PFSK-1 (cell line): ENCODE results near the gene UGT8.

Source experiments
- FOXP2 ChIP-seq: optimal IDR thresholded peaks from 2 replicates; pipeline ENCODE3; 2011; ENCODE audit warnings: borderline replicate concordance, control low read depth, inconsistent platforms; ENCODE audit not compliant: insufficient read depth; ENCODE audit errors: extremely low read length, extremely low read depth
- POLR2AphosphoS5 ChIP-seq: IDR thresholded peaks from 2 replicates; pipeline ENCODE4 v1.6.1; 2012; ENCODE audit warnings: low read depth, mild to moderate bottlenecking, control low read depth, low read length, moderate library complexity
- SIN3A ChIP-seq: IDR thresholded peaks from 2 replicates; pipeline ENCODE4 v1.6.1; 2012; ENCODE audit warnings: mild to moderate bottlenecking, low read length, moderate library complexity, borderline replicate concordance; ENCODE audit not compliant: insufficient read depth
- TAF1 ChIP-seq: IDR thresholded peaks from 2 replicates; pipeline ENCODE4 v1.6.1; 2012; ENCODE audit warnings: low read length, control low read depth, borderline replicate concordance; ENCODE audit not compliant: insufficient read depth
- TF ChIP-seq, protein P1 (sequence below), 2 experiments: IDR thresholded peaks; 2 replicates each; pipeline versions ENCODE4 v1.6.1 to v1.8.0; 2011 to 2012; ENCODE audit warnings: low read depth in 2 of 2, low read length in 2 of 2, control low read depth in 1 of 2, inconsistent platforms in 1 of 2, mild to moderate bottlenecking in 1 of 2, moderate library complexity in 1 of 2; ENCODE audit not compliant: insufficient read depth in 1 of 2

Gene UGT8

DNA sequence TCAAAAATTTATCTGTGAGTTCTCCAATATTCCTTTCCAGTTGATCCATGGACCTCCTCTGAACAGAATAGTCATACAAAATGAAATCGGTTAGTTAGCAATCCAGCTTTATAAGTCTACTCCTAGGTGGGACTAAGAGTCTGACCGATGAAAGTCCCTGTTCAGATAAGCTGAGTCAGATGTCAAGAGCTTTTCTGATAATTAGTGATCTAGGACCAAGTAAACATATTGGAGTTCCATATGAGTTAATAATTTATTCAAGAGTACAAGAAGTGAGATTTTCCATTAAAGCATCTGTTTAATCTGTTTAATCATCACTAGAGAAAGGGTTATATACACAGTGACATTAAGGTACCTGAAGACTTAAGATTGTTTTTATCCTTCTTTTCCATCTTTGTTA is 74.7 kb downstream of the UGT8 start:
- TF ChIP-seq POLR2AphosphoS5 (no peak), FOXP2 (no peak), TAF1 (no peak), SIN3A (no peak)
- TF ChIP-seq, protein P1, sequence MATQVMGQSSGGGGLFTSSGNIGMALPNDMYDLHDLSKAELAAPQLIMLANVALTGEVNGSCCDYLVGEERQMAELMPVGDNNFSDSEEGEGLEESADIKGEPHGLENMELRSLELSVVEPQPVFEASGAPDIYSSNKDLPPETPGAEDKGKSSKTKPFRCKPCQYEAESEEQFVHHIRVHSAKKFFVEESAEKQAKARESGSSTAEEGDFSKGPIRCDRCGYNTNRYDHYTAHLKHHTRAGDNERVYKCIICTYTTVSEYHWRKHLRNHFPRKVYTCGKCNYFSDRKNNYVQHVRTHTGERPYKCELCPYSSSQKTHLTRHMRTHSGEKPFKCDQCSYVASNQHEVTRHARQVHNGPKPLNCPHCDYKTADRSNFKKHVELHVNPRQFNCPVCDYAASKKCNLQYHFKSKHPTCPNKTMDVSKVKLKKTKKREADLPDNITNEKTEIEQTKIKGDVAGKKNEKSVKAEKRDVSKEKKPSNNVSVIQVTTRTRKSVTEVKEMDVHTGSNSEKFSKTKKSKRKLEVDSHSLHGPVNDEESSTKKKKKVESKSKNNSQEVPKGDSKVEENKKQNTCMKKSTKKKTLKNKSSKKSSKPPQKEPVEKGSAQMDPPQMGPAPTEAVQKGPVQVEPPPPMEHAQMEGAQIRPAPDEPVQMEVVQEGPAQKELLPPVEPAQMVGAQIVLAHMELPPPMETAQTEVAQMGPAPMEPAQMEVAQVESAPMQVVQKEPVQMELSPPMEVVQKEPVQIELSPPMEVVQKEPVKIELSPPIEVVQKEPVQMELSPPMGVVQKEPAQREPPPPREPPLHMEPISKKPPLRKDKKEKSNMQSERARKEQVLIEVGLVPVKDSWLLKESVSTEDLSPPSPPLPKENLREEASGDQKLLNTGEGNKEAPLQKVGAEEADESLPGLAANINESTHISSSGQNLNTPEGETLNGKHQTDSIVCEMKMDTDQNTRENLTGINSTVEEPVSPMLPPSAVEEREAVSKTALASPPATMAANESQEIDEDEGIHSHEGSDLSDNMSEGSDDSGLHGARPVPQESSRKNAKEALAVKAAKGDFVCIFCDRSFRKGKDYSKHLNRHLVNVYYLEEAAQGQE (IDR thresholded peaks at IDR 0.05; ENCODE audit: insufficient read depth in 1 of 2, low read depth in 2 of 2, low read length in 2 of 2): no peak

DNA sequence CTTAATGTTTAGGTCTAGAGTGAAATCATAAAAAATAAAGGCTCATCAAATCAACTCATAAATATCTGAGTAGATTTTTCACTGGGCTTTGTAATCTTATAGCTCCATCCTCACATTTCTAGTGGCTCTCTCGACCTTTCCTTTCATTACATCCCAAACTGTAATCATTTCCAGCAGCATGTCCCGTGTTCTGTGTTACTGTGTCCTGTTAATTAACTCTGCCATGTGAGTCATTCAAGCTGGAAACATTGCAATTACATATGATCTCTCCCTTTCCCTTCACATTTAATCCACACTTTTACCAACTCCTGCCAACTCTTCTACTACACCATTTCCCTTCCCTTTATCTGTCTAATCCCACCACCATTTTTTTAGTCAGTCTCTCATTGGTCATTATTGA is 75.5 kb downstream of the UGT8 start:
- TF ChIP-seq SIN3A (no peak), TAF1 (no peak), FOXP2 (no peak), POLR2AphosphoS5 (no peak)
- TF ChIP-seq, protein P1 (IDR thresholded peaks at IDR 0.05; ENCODE audit: insufficient read depth in 1 of 2, low read depth in 2 of 2, low read length in 2 of 2): no peak

DNA sequence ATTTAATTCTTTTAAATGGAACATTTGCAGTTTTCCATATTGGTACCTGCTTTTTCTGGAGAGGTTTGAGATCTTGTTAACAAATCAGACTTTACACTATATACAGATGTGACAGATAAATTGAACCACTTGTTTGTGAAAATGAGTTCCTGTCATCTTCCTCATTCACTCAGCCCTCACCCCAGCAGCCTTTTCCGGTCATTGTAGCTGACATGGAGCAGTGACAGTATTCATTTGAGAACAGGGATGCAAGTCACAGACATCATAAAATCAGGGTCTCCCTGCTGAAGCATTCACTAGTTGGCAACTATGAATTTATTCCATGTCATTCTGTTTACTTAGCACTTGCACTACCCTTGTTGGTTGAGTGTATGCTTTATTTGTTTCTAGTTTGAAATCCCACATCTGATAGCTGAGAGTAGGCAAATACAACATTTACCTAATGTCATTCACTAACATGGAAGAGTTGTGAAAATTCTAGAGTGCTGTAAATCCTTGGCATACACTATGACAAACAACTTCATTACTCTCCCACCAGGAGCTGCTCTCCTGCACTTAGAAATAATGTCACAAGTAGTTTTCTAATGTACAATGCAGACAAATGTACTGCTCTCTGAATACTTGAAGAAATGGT is 78.9 kb downstream of the UGT8 start:
- TF ChIP-seq TAF1: no peak
- no peak for TF ChIP-seq POLR2AphosphoS5
- no peak for TF ChIP-seq FOXP2
- TF ChIP-seq, protein P1 (IDR thresholded peaks at IDR 0.05; ENCODE audit: insufficient read depth in 1 of 2, low read depth in 2 of 2, low read length in 2 of 2): no peak
- no peak for TF ChIP-seq SIN3A

DNA sequence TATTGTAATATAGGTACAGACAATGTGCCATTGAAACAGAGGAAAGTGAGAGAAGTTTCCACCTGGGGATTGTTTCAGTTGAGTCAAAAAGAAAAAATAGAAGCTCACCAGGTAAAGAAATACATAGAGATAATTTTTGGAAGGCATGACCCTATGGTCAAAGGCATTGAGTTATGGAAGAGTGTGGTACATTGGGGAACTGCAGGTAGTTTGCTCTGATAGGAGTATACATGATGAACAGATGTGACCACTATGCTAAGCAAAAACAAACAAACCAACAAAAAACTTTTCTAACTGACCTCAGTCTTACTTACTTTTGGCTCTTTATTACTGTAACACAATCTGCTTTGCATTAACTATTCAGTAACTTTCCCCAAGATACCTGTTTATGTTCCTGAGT is 85.9 kb downstream of the UGT8 start:
- TF ChIP-seq, protein P1 (IDR thresholded peaks at IDR 0.05; ENCODE audit: insufficient read depth in 1 of 2, low read depth in 2 of 2, low read length in 2 of 2): no peak
- TF ChIP-seq POLR2AphosphoS5 (no peak), FOXP2 (no peak), TAF1 (no peak)

DNA sequence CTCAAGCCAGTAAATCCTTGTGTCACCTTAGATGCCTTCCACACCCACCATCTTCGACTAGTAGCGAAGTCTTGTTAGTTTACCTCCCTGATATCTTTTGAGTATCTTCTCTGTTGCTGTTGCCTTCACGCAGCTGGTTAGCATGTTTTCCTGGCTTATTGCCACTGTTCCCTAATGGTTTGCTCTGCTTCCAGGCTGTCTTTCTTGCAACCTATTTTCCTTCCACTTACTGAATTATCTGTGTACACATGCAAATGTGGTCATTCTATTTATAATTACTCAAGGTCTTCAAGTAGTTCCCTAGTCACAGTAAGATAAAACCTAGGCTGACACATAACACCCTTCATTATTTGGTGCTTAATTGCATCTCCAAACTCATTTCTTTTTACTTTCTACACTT is 89.5 kb downstream of the UGT8 start:
- TF ChIP-seq SIN3A (no peak), POLR2AphosphoS5 (no peak), FOXP2 (no peak), TAF1 (no peak)
- TF ChIP-seq, protein P1 (IDR thresholded peaks at IDR 0.05; ENCODE audit: insufficient read depth in 1 of 2, low read depth in 2 of 2, low read length in 2 of 2): no peak
